GM23338 (cell line): ENCODE data around the gene PIGZ. TPM values are rescaled to one million over a fixed set of nuclear protein-coding genes. Genes with fewer than 3 reads are reported as not detected.

Source experiments
- ATAC-seq: fragments of 200-7000 bp; cut with Tn5 transposase; 3 replicates; pipeline ENCODE4 v1.9.1; 2020
- DNase-seq: peaks from one replicate; pipeline ENCODE4 v3.0.0-alpha.2; 2015; ENCODE audit warnings: low spot score
- H2AFZ ChIP-seq: fragments of 200-600 bp; sonication (generic); 2 replicates; pipeline ENCODE4 v1.8.0; 2016; ENCODE audit warnings: antibody characterized with exemption, mild to moderate bottlenecking, moderate library complexity
- H3F3A ChIP-seq: fragments of 200-600 bp; sonication (generic); replicated peaks from 2 replicates; pipeline ENCODE4 v1.8.0; 2017; ENCODE audit warnings: antibody characterized with exemption, mixed run types, low read depth
- H3K27ac ChIP-seq: fragments of 200-600 bp; sonication (generic); 2 replicates; pipeline ENCODE4 v1.6.1; 2016; ENCODE audit warnings: low read depth
- H3K27me3 ChIP-seq: fragments of 200-600 bp; sonication (generic); 2 replicates; pipeline ENCODE4 v1.8.0; 2016; ENCODE audit warnings: mild to moderate bottlenecking, mixed run types, moderate library complexity; ENCODE audit not compliant: insufficient read depth
- H3K36me3 ChIP-seq: fragments of 200-600 bp; sonication (generic); 2 replicates; pipeline ENCODE4 v1.8.0; 2016; ENCODE audit warnings: mild to moderate bottlenecking; ENCODE audit not compliant: insufficient read depth
- H3K4me1 ChIP-seq: fragments of 200-600 bp; sonication (generic); 2 replicates; pipeline ENCODE4 v1.8.0; 2016; ENCODE audit warnings: mild to moderate bottlenecking, moderate library complexity; ENCODE audit not compliant: insufficient read depth
- H3K4me2 ChIP-seq: fragments of 200-600 bp; sonication (generic); 2 replicates; pipeline ENCODE4 v1.7.1; 2017; ENCODE audit warnings: mixed run types
- H3K4me3 ChIP-seq: fragments of 200-600 bp; sonication (generic); 2 replicates; pipeline ENCODE4 v1.6.1; 2016; ENCODE audit warnings: mixed run types
- H3K79me2 ChIP-seq: fragments of 200-600 bp; sonication (generic); replicated peaks from 2 replicates; pipeline ENCODE4 v1.8.0; 2017; ENCODE audit warnings: mild to moderate bottlenecking; ENCODE audit not compliant: insufficient read depth
- H3K9me2 ChIP-seq: fragments of 200-600 bp; sonication (generic); 2 replicates; pipeline ENCODE4 v1.8.0; 2017; ENCODE audit not compliant: insufficient read depth
- H4K20me1 ChIP-seq: fragments of 200-600 bp; sonication (generic); replicated peaks from 2 replicates; pipeline ENCODE4 v1.8.0; 2017; ENCODE audit warnings: mild to moderate bottlenecking; ENCODE audit not compliant: insufficient read depth
- H3K27ac Mint-ChIP-seq: 2 replicates; pipeline ENCODE4 v1.8.0; 2020; ENCODE audit warnings: inconsistent platforms, mild to moderate bottlenecking, moderate library complexity, mixed read lengths
- H3K27me3 Mint-ChIP-seq: 3 replicates; pipeline ENCODE4 v1.8.0; 2022; ENCODE audit warnings: low read depth, mild to moderate bottlenecking, moderate library complexity, mixed read lengths, inconsistent platforms; ENCODE audit not compliant: insufficient read depth, poor library complexity
- H3K36me3 Mint-ChIP-seq: 3 replicates; pipeline ENCODE4 v1.8.0; 2021; ENCODE audit warnings: low read depth, mild to moderate bottlenecking, inconsistent platforms, moderate library complexity, mixed read lengths
- H3K4me1 Mint-ChIP-seq: 3 replicates; pipeline ENCODE4 v1.8.0; 2020; ENCODE audit warnings: mild to moderate bottlenecking, inconsistent platforms, mixed read lengths
- H3K4me3 Mint-ChIP-seq: 3 replicates; pipeline ENCODE4 v1.8.0; 2021; ENCODE audit warnings: moderate library complexity, mild to moderate bottlenecking, inconsistent platforms, mixed read lengths
- H3K9me3 Mint-ChIP-seq: 3 replicates; pipeline ENCODE4 v1.8.0; 2020; ENCODE audit warnings: moderate library complexity, mild to moderate bottlenecking, inconsistent platforms, mixed read lengths
- CREB1 ChIP-seq: fragments of 250-450 bp; sonication (Bioruptor Pico); IDR thresholded peaks from 2 replicates; pipeline ENCODE4 v1.5.0; 2020; ENCODE audit warnings: low read depth, mild to moderate bottlenecking, moderate library complexity
- CTCF ChIP-seq, 2 experiments: fragments of 200-600 bp in 1 of 2; sonication (generic) in 1 of 2; conservative IDR thresholded peaks; 2 replicates each; pipeline versions ENCODE4 v1.5.1 to v1.6.1; 2016 to 2017; ENCODE audit warnings: antibody characterized with exemption in 2 of 2, low read depth in 2 of 2, mild to moderate bottlenecking in 2 of 2, moderate library complexity in 1 of 2
- EZH2phosphoT487 ChIP-seq: fragments of 200-600 bp; sonication (generic); IDR thresholded peaks from one replicate; pipeline ENCODE4 v1.8.1; 2018; ENCODE audit warnings: antibody characterized with exemption; ENCODE audit not compliant: unreplicated experiment
- JUNB ChIP-seq: IDR thresholded peaks from one replicate; pipeline ENCODE4 v1.6.1; 2016; ENCODE audit warnings: antibody characterized with exemption; ENCODE audit not compliant: unreplicated experiment
- POLR2AphosphoS5 ChIP-seq: IDR thresholded peaks from 2 replicates; pipeline ENCODE4 v1.6.1; 2016; ENCODE audit warnings: antibody characterized with exemption, low read depth
- REST ChIP-seq: IDR thresholded peaks from one replicate; pipeline ENCODE4 v1.6.1; 2018; ENCODE audit warnings: antibody characterized with exemption; ENCODE audit not compliant: unreplicated experiment
- STAT1 ChIP-seq: IDR thresholded peaks from one replicate; pipeline ENCODE4 v1.6.1; 2016; ENCODE audit warnings: antibody characterized with exemption; ENCODE audit not compliant: unreplicated experiment
- ZNF114 ChIP-seq: fragments of 250-450 bp; sonication (Bioruptor Pico); IDR thresholded peaks from 2 replicates; pipeline ENCODE4 v1.5.0; 2020; ENCODE audit warnings: mild to moderate bottlenecking, moderate library complexity
- ZNF331 ChIP-seq: fragments of 250-450 bp; sonication (Bioruptor Pico); IDR thresholded peaks from 2 replicates; pipeline ENCODE4 v1.5.0; 2020; ENCODE audit warnings: low read depth, mild to moderate bottlenecking, moderate library complexity
- ZNF462 ChIP-seq: fragments of 250-450 bp; sonication (Bioruptor Pico); IDR thresholded peaks from 2 replicates; pipeline ENCODE4 v1.5.0; 2020; ENCODE audit warnings: mild to moderate bottlenecking, moderate library complexity
- polyA plus RNA-seq: library from polyadenylated mRNA; unstranded; fragments of >200 nt; fragmentation: Nextera tagmentation; extraction: Ambion mirVana; gene quantifications from 2 replicates; pipeline ENCODE4 v1.2.1, GENCODE V29; 2016
- total RNA-seq: library from RNA; depleted of rRNA; stranded (reverse); fragments of >200 nt; shearing (Covaris generic); gene quantifications from 2 replicates; pipeline ENCODE4 v1.2.3, GENCODE V29; 2014

The PIGZ gene
- total and polyA plus RNA-seq, 2 experiments from 2014 or later, result 0.16 TPM; not detected in 1

- H3K4me3 ChIP-seq, result no peak overlapping the region
- no peaks in the 10 kb centered on the region for H3K9me2 ChIP-seq
- Mint-ChIP-seq H3K9me3 (no peaks in the 10 kb centered on the region), H3K4me3 (no peak overlapping the region), H3K36me3 (no peaks in the 10 kb centered on the region), H3K4me1 (no peaks in the 10 kb centered on the region), H3K27ac (no peak overlapping the region), H3K27me3 (peaks cover 6% of the 10 kb centered on the region)
- H3K4me2 ChIP-seq, result no peak overlapping the region
- no peaks in the 10 kb centered on the region for H3F3A ChIP-seq
- H3K27me3 ChIP-seq, result no peaks in the 10 kb centered on the region
- no peaks in the 10 kb centered on the region for H4K20me1 ChIP-seq
- H3K36me3 ChIP-seq, result no peaks in the 10 kb centered on the region
- ATAC-seq (no peak; the same call in 1 of the 3 replicates), DNase-seq (no peak)
- no peaks in the 10 kb centered on the region for H3K4me1 ChIP-seq
- TF ChIP-seq EZH2phosphoT487 (no peak), POLR2AphosphoS5 (no peak), ZNF114 (CRISPR knock-in tag) (no peak), JUNB (no peak), ZNF462 (no peak), CTCF (conservative IDR thresholded peaks at IDR 0.05; ENCODE audit: low read depth in 2 of 2) (no peak), STAT1 (no peak), REST (no peak), CREB1 (CRISPR knock-in tag) (no peak), ZNF331 (no peak)
- H3K27ac ChIP-seq, result no peak overlapping the region
- no peak overlapping the region for H2AFZ ChIP-seq
- H3K79me2 ChIP-seq, result no peaks in the 10 kb centered on the region
Observed at GRCh38 chr3:197011780-197012539, 43.3 kb upstream of the PIGZ start.
